B cell (primary cell): ENCODE data around the gene EHD2. TPM values are rescaled to one million over a fixed set of nuclear protein-coding genes. Genes with fewer than 3 reads are reported as not detected.
"Not testable (repeated sequence)": the region's sequence is repeated elsewhere in the genome, so short reads cannot be mapped to it uniquely, and the experiment has no call there.

Source experiments
- ATAC-seq: fragments of 200-7000 bp; cut with Tn5 transposase; one replicate; pipeline ENCODE4 v1.10.0; 2021; ENCODE audit warnings: low read depth, mild to moderate bottlenecking, moderate number of reproducible peaks, moderate library complexity
- CTCF ChIA-PET: fragments of 350-600 bp; sonication (Branson Sonifier 250); formaldehyde crosslinking; loops from one replicate; lab custom pipeline; 2021; ENCODE audit warnings: antibody characterized with exemption, inconsistent platforms; lab: Charles Lee
- POLR2A ChIA-PET: fragments of 350-600 bp; sonication (Branson Sonifier 250); formaldehyde crosslinking; loops from one replicate; lab custom pipeline; 2021; ENCODE audit warnings: antibody characterized with exemption; lab: Charles Lee
- DNase-seq: peaks from one replicate; pipeline ENCODE4 v3.0.0; 2013
- H2AFZ ChIP-seq: 2 replicates; pipeline ENCODE4 v1.6.1; 2012; ENCODE audit warnings: mild to moderate bottlenecking, low read depth, low read length; ENCODE audit not compliant: insufficient read depth, poor library complexity, severe bottlenecking
- H3K27ac ChIP-seq, 2 donors: 1 replicate in 1 of 2; 2 replicates in 1 of 2; pipeline ENCODE4 v1.5.1; 2012 to 2013; ENCODE audit warnings: low read length in 2 of 2, mild to moderate bottlenecking in 2 of 2, moderate library complexity in 1 of 2
- H3K27me3 ChIP-seq, 4 experiments: fragments of 200-600 bp in 1 of 4; sonication (generic) in 1 of 4; replicated peaks in 1 of 4; 1 replicate in 2 of 4; 2 replicates in 2 of 4; pipeline versions ENCODE4 v1.6.1 to v1.7.0; 2013 to 2016; ENCODE audit warnings: low read length in 3 of 4, mild to moderate bottlenecking in 2 of 4, mixed read lengths in 1 of 4, moderate library complexity in 1 of 4; ENCODE audit not compliant: insufficient read depth in 4 of 4, control insufficient read depth in 3 of 4; ENCODE audit errors: control extremely low read depth in 1 of 4
- H3K36me3 ChIP-seq, 2 experiments: replicated peaks in 1 of 2; 1 replicate in 1 of 2; 2 replicates in 1 of 2; pipeline versions ENCODE4 v1.6.1 to v1.7.1; 2013; ENCODE audit warnings: low read length in 1 of 2; ENCODE audit not compliant: insufficient read depth in 2 of 2, control insufficient read depth in 1 of 2; ENCODE audit errors: control extremely low read depth in 1 of 2, extremely low read depth in 1 of 2
- H3K4me1 ChIP-seq, 2 donors: fragments of 200-600 bp in 1 of 2; sonication (generic) in 1 of 2; 1 replicate in 1 of 2; 2 replicates in 1 of 2; pipeline versions ENCODE4 v1.5.1 to v1.6.1; 2013 to 2017; ENCODE audit warnings: low read length in 2 of 2; ENCODE audit not compliant: control insufficient read depth in 2 of 2, insufficient read depth in 2 of 2
- H3K4me2 ChIP-seq: replicated peaks from 2 replicates; pipeline ENCODE3; 2012; ENCODE audit warnings: mild to moderate bottlenecking, low read depth, low read length; ENCODE audit not compliant: poor library complexity, severe bottlenecking
- H3K4me3 ChIP-seq, 5 experiments: fragments of 200-600 bp in 1 of 5; sonication (generic) in 1 of 5; 1 replicate in 3 of 5; 2 replicates in 2 of 5; pipeline versions ENCODE4 v1.5.1 to v1.7.0; 2011 to 2016; ENCODE audit warnings: low read length in 4 of 5, mild to moderate bottlenecking in 4 of 5, low read depth in 2 of 5, control low read depth in 1 of 5, moderate library complexity in 1 of 5; ENCODE audit not compliant: insufficient read depth in 1 of 5; ENCODE audit errors: control extremely low read depth in 1 of 5, extremely low read depth in 1 of 5
- H3K79me2 ChIP-seq: fragments of 200-600 bp; sonication (generic); one replicate; pipeline ENCODE4 v1.6.0; 2016; ENCODE audit warnings: low read length; ENCODE audit not compliant: control insufficient read depth, insufficient read depth
- H3K9ac ChIP-seq: fragments of 200-600 bp; sonication (generic); 2 replicates; pipeline ENCODE4 v1.6.1; 2017; ENCODE audit warnings: mild to moderate bottlenecking, low read length, moderate library complexity
- H3K9me3 ChIP-seq, 3 donors: one replicate each; pipeline versions ENCODE4 v1.6.1 to v1.7.1; 2013; ENCODE audit warnings: low read length in 2 of 3; ENCODE audit not compliant: control insufficient read depth in 2 of 3, insufficient read depth in 1 of 3; ENCODE audit errors: control extremely low read depth in 1 of 3
- H4K20me1 ChIP-seq: 2 replicates; pipeline ENCODE4 v1.6.0; 2012; ENCODE audit warnings: mild to moderate bottlenecking, low read length; ENCODE audit not compliant: insufficient read depth, control insufficient read depth, poor library complexity, severe bottlenecking
- H3K27ac Mint-ChIP-seq: one replicate; pipeline ENCODE4 v1.8.0; 2021; ENCODE audit warnings: mixed read lengths
- H3K27me3 Mint-ChIP-seq: one replicate; pipeline ENCODE4 v1.8.0; 2021; ENCODE audit warnings: mixed read lengths
- H3K4me1 Mint-ChIP-seq: one replicate; pipeline ENCODE4 v1.8.0; 2021; ENCODE audit warnings: mixed read lengths
- H3K4me3 Mint-ChIP-seq: one replicate; pipeline ENCODE4 v1.8.0; 2021; ENCODE audit warnings: mixed read lengths
- H3K9me3 Mint-ChIP-seq: one replicate; pipeline ENCODE4 v1.8.0; 2022; ENCODE audit warnings: mixed read lengths; ENCODE audit not compliant: insufficient read depth
- EZH2 ChIP-seq: IDR thresholded peaks from 2 replicates; pipeline ENCODE4 v1.6.1; 2012; ENCODE audit warnings: borderline replicate concordance, low read depth, mild to moderate bottlenecking, moderate library complexity, low read length; ENCODE audit not compliant: insufficient read depth, poor library complexity, severe bottlenecking
- WGBS: methylation state at CpG from one replicate; pipeline ENCODE4 v1.1.5; 2013; ENCODE audit warnings: missing lambda C conversion rate; ENCODE audit not compliant: insufficient coverage; 5-methylcytosine and 5-hydroxymethylcytosine counted together
- intact Hi-C: fragments of 100-400 bp; cut with micrococcal nuclease; formaldehyde crosslinking; loops from one replicate; pipeline ENCODE4 v1.10.0; 2022
- polyA plus RNA-seq: library from polyadenylated mRNA; depleted of rRNA; stranded (reverse); fragments of >200 nt; gene quantifications from 2 replicates; pipeline ENCODE4 v1.2.3, GENCODE V29; 2012
- total RNA-seq, 2 donors: library from RNA; stranded (reverse); fragments of 120-200 nt in 1 of 2; gene quantifications; 1 replicate in 1 of 2; 2 replicates in 1 of 2; pipeline versions ENCODE4 v1.2.3 to v1.2.4, GENCODE V29; 2013 to 2022
- TF ChIP-seq, protein P1 (sequence below): fragments of 200-600 bp; IDR thresholded peaks from one replicate; pipeline ENCODE4 v1.8.0; 2022; ENCODE audit warnings: antibody characterized with exemption, mild to moderate bottlenecking

EHD2 gene
- total and polyA plus RNA-seq, 2 donors (not counting 1 experiment from before 2014, with no cell fraction given), result not detected

DNA sequence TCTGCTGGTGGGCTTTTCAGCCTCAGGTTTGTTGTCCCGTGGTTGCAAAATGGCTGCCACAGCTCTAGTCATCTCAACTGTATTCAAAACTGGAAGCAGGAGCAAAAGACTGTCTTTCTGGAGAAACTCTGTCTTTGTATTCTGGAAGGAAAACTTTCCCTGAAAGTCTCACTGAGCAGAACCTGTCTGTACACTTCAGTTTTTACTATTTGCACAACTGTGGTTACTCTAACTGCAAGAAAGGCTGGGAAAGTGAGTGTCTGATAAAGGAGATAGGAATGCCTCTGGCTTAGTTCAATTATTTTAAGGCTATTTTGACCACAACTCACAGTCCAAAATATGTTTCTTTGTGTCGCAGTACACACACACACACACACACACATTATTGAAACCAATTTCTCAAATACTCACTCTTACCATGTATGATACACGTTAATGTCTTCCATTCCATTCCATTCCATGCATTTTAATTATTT is 49.7 kb upstream of the EHD2 start:
- DNase-seq, result no peak
- Mint-ChIP-seq H3K4me1 (peaks cover 6% of the 10 kb centered on the region), H3K27ac (no peak overlapping the region), H3K9me3 (no peaks in the 10 kb centered on the region), H3K27me3 (no peaks in the 10 kb centered on the region), H3K4me3 (no peak overlapping the region)
- H3K4me1 ChIP-seq, result no peaks in the 10 kb centered on the region
- ChIA-PET CTCF (no interaction called here), POLR2A (no interaction called here)
- H3K4me2 ChIP-seq, result no peak overlapping the region
- H3K27me3 ChIP-seq, result no peaks in the 10 kb centered on the region
- WGBS, result 100% methylated on average over 2 of the region's 3 CpGs
- H3K36me3 ChIP-seq, result peaks cover 4 to 12% of the 10 kb centered on the region in 2 experiments
- no peak overlapping the region for H3K27ac ChIP-seq
- ATAC-seq, result no peak
- no peak overlapping the region for H3K4me3 ChIP-seq
- H2AFZ ChIP-seq, result no peak overlapping the region
- peaks cover 86% of the 10 kb centered on the region for H3K79me2 ChIP-seq
- peaks cover 0 to 5% (median 0%) of the 10 kb centered on the region in 3 donors for H3K9me3 ChIP-seq
- intact Hi-C loops, result no loop called here
- TF ChIP-seq EZH2, result no peak
- TF ChIP-seq, protein P1, sequence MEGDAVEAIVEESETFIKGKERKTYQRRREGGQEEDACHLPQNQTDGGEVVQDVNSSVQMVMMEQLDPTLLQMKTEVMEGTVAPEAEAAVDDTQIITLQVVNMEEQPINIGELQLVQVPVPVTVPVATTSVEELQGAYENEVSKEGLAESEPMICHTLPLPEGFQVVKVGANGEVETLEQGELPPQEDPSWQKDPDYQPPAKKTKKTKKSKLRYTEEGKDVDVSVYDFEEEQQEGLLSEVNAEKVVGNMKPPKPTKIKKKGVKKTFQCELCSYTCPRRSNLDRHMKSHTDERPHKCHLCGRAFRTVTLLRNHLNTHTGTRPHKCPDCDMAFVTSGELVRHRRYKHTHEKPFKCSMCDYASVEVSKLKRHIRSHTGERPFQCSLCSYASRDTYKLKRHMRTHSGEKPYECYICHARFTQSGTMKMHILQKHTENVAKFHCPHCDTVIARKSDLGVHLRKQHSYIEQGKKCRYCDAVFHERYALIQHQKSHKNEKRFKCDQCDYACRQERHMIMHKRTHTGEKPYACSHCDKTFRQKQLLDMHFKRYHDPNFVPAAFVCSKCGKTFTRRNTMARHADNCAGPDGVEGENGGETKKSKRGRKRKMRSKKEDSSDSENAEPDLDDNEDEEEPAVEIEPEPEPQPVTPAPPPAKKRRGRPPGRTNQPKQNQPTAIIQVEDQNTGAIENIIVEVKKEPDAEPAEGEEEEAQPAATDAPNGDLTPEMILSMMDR, result no peak
- H3K9ac ChIP-seq, result no peak overlapping the region
- H4K20me1 ChIP-seq, result peaks cover 94% of the 10 kb centered on the region

DNA sequence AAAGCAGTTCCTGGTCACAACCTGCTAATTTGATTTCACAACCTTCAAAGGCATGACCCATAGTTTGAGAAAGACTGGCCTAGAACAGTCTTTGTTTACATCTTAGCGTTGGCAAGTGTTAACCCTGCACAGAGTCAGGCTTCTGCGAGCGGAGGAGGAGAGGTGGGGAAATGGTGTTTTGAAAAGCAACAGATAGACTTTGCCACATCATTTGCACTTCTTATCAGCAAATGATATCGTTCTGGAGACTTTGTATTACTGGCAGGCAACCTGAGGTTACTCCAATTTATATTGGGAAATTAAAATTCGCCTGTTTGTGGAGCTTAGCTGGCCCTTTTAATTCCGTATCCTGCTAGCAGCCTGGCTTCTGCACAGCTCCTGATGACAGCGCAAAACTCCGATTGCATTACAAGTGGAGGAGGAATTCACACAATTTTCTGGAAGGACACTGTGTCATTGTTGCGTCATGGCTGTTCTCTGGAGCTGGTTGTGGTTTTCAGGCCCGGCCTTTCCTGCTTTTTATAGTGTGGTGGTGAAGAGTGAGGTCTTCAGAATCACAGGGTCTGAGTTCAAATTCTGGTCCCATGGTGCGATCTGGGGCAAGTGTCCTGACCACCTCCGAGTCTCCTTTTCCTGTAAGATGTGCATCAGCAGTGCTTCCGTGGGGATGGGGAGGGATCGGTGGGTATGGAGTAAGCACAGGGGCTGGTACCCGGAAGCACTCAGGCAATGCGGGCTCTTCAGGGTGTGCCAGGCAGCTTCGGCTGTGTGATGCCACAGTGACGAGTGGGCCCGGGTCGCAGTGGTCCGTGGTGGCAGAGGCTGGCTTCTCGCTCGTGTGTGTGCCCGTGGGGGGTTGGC is 49.1 kb upstream of the EHD2 start:
- peaks cover 6% of the 10 kb centered on the region for H3K4me1 Mint-ChIP-seq
- DNase-seq, result no peak
- H3K4me3 Mint-ChIP-seq, result no peak overlapping the region
- H3K27ac Mint-ChIP-seq, result no peak overlapping the region
- Histone ChIP-seq H3K9ac (no peak overlapping the region), H3K27me3 (no peaks in the 10 kb centered on the region), H3K36me3 (peaks cover 4 to 12% of the 10 kb centered on the region in 2 experiments), H3K27ac (no peak overlapping the region), H3K4me1 (no peaks in the 10 kb centered on the region), H3K79me2 (peaks cover 81% of the 10 kb centered on the region), H4K20me1 (peaks cover 94% of the 10 kb centered on the region), H3K9me3 (peaks cover 0 to 5% (median 0%) of the 10 kb centered on the region in 3 donors), H2AFZ (no peak overlapping the region), H3K4me2 (no peak overlapping the region), H3K4me3 (no peak overlapping the region)
- ChIA-PET CTCF (no interaction called here), POLR2A (no interaction called here)
- TF ChIP-seq EZH2, result no peak
- TF ChIP-seq, protein P1, result no peak
- no peaks in the 10 kb centered on the region for H3K9me3 Mint-ChIP-seq
- WGBS, result 94% methylated on average over 22 of the region's 24 CpGs
- intact Hi-C loops, result no loop called here
- ATAC-seq, result no peak
- H3K27me3 Mint-ChIP-seq, result no peaks in the 10 kb centered on the region

DNA sequence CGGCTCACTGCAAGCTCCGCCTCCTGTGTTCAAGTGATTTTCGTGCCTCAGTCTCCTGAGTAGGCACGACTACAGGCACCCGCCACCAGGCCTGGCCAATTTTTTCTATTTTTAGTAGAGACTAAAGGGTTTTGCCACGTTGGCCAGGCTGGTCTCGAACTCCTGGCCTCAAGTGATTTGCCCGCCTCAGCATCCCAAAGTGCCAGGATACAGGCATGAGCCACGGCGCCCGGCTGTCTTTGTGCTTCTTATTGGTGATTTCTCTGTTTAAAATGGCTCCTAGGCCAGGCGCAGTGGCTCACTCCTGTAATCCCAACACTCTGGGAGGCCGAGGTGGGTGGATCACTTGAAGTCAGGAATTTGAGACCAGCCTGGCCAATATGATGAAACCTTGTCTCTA is 44.7 kb upstream of the EHD2 start:
- H2AFZ ChIP-seq, H3K4me3 ChIP-seq, H3K9me3 ChIP-seq, H3K27me3 Mint-ChIP-seq, DNase-seq, H3K4me3 Mint-ChIP-seq, H3K9ac ChIP-seq, H3K27ac ChIP-seq, H3K4me1 Mint-ChIP-seq, POLR2A ChIA-PET, H3K4me1 ChIP-seq, H3K4me2 ChIP-seq, CTCF ChIA-PET, intact Hi-C loops, H3K9me3 Mint-ChIP-seq, H3K27me3 ChIP-seq, H3K27ac Mint-ChIP-seq, ATAC-seq: not testable (repeated sequence)
- 98% methylated on average over 13 of the region's 13 CpGs for WGBS
- peaks cover 94% of the 10 kb centered on the region for H4K20me1 ChIP-seq
- peaks cover 59% of the 10 kb centered on the region for H3K79me2 ChIP-seq
- H3K36me3 ChIP-seq, result peaks cover 2 to 18% of the 10 kb centered on the region in 2 experiments
